ENCODE data around the gene RBP2. TPM values are rescaled to one million over a fixed set of nuclear protein-coding genes. Genes with fewer than 3 reads are reported as not detected.
"Not testable (repeated sequence)": the region's sequence is repeated elsewhere in the genome, so short reads cannot be mapped to it uniquely, and the experiment has no call there.

RBP2 gene
- polyA plus RNA-seq, 3 donors, result 0.18 to 0.46 (median 0.24) TPM

- DNase-seq (ENCODE audit: low read depth in 3 of 3, low spot score in 2 of 3), result no peak
These were observed 28.8 kb downstream of the RBP2 start for GRCh38 chr3:139447486-139447885.

- DNase-seq (ENCODE audit: low read depth in 3 of 3, low spot score in 2 of 3), result no peak
These were observed 31.9 kb downstream of the RBP2 start for GRCh38 chr3:139444446-139444845.

GRCh38 chr3:139443186-139443585, 33.1 kb downstream of the RBP2 start:
- no peak for DNase-seq (ENCODE audit: low read depth in 3 of 3, low spot score in 2 of 3)

- DNase-seq (ENCODE audit: low read depth in 3 of 3, low spot score in 2 of 3), result no peak
These were observed 34.7 kb downstream of the RBP2 start for GRCh38 chr3:139441656-139442055.

- DNase-seq (ENCODE audit: low read depth in 3 of 3, low spot score in 2 of 3), result no peak
These were observed 35.4 kb downstream of the RBP2 start for GRCh38 chr3:139440639-139441556.

GRCh38 chr3:139439278-139439677, 37.0 kb downstream of the RBP2 start:
- DNase-seq (ENCODE audit: low read depth in 3 of 3, low spot score in 2 of 3), result no peak

- no peak for DNase-seq (ENCODE audit: low read depth in 3 of 3, low spot score in 2 of 3)
These were observed 41.5 kb downstream of the RBP2 start for GRCh38 chr3:139434764-139435307.

- DNase-seq (ENCODE audit: low read depth in 3 of 3, low spot score in 2 of 3), result no peak
These were observed 42.1 kb downstream of the RBP2 start for GRCh38 chr3:139434228-139434627.

GRCh38 chr3:139433089-139433488, 43.2 kb downstream of the RBP2 start:
- DNase-seq (ENCODE audit: low read depth in 3 of 3, low spot score in 2 of 3), result no peak

- DNase-seq (ENCODE audit: low read depth in 3 of 3, low spot score in 2 of 3), result no peak
These were observed 45.8 kb downstream of the RBP2 start for GRCh38 chr3:139430493-139430892.

GRCh38 chr3:139427283-139428060, 48.8 kb downstream of the RBP2 start:
- peak; percentile 50 to 63 (median 61) for DNase-seq (ENCODE audit: low read depth in 3 of 3, low spot score in 2 of 3)

- DNase-seq (ENCODE audit: low read depth in 3 of 3, low spot score in 2 of 3), result no peak
These were observed 50.4 kb downstream of the RBP2 start for GRCh38 chr3:139425745-139426400.

- DNase-seq (ENCODE audit: low read depth in 3 of 3, low spot score in 2 of 3), result no peak
These were observed 53.1 kb downstream of the RBP2 start for GRCh38 chr3:139423232-139423631.

- no peak for DNase-seq (ENCODE audit: low read depth in 3 of 3, low spot score in 2 of 3)
These were observed 54.9 kb downstream of the RBP2 start for GRCh38 chr3:139421460-139421859.

- DNase-seq (ENCODE audit: low read depth in 3 of 3, low spot score in 2 of 3), result no peak
These were observed 55.3 kb downstream of the RBP2 start for GRCh38 chr3:139421040-139421439.

- DNase-seq (ENCODE audit: low read depth in 3 of 3, low spot score in 2 of 3), result no peak
These were observed 58.2 kb downstream of the RBP2 start for GRCh38 chr3:139418144-139418543.

- no peak for DNase-seq (ENCODE audit: low read depth in 3 of 3, low spot score in 2 of 3)
These were observed 60.0 kb downstream of the RBP2 start for GRCh38 chr3:139416275-139416674.

- DNase-seq (ENCODE audit: low read depth in 3 of 3, low spot score in 2 of 3), result no peak
These were observed 61.6 kb downstream of the RBP2 start for GRCh38 chr3:139414608-139415224.

GRCh38 chr3:139412891-139413290, 63.4 kb downstream of the RBP2 start:
- DNase-seq (ENCODE audit: low read depth in 3 of 3, low spot score in 2 of 3), result not testable (repeated sequence)

Measured in right renal cortex interstitium (tissue), 3 donors.